PFSK-1 (cell line): Measurements from ENCODE around the gene PREP.

Experiments used
- FOXP2 ChIP-seq: optimal IDR thresholded peaks from 2 replicates; pipeline ENCODE3; 2011; ENCODE audit warnings: borderline replicate concordance, control low read depth, inconsistent platforms; ENCODE audit not compliant: insufficient read depth; ENCODE audit errors: extremely low read length, extremely low read depth
- POLR2AphosphoS5 ChIP-seq: IDR thresholded peaks from 2 replicates; pipeline ENCODE4 v1.6.1; 2012; ENCODE audit warnings: low read depth, mild to moderate bottlenecking, control low read depth, low read length, moderate library complexity
- SIN3A ChIP-seq: IDR thresholded peaks from 2 replicates; pipeline ENCODE4 v1.6.1; 2012; ENCODE audit warnings: mild to moderate bottlenecking, low read length, moderate library complexity, borderline replicate concordance; ENCODE audit not compliant: insufficient read depth
- TAF1 ChIP-seq: IDR thresholded peaks from 2 replicates; pipeline ENCODE4 v1.6.1; 2012; ENCODE audit warnings: low read length, control low read depth, borderline replicate concordance; ENCODE audit not compliant: insufficient read depth
- TF ChIP-seq, protein P1 (sequence below), 2 experiments: IDR thresholded peaks; 2 replicates each; pipeline versions ENCODE4 v1.6.1 to v1.8.0; 2011 to 2012; ENCODE audit warnings: low read depth in 2 of 2, low read length in 2 of 2, control low read depth in 1 of 2, inconsistent platforms in 1 of 2, mild to moderate bottlenecking in 1 of 2, moderate library complexity in 1 of 2; ENCODE audit not compliant: insufficient read depth in 1 of 2

Gene PREP

DNA sequence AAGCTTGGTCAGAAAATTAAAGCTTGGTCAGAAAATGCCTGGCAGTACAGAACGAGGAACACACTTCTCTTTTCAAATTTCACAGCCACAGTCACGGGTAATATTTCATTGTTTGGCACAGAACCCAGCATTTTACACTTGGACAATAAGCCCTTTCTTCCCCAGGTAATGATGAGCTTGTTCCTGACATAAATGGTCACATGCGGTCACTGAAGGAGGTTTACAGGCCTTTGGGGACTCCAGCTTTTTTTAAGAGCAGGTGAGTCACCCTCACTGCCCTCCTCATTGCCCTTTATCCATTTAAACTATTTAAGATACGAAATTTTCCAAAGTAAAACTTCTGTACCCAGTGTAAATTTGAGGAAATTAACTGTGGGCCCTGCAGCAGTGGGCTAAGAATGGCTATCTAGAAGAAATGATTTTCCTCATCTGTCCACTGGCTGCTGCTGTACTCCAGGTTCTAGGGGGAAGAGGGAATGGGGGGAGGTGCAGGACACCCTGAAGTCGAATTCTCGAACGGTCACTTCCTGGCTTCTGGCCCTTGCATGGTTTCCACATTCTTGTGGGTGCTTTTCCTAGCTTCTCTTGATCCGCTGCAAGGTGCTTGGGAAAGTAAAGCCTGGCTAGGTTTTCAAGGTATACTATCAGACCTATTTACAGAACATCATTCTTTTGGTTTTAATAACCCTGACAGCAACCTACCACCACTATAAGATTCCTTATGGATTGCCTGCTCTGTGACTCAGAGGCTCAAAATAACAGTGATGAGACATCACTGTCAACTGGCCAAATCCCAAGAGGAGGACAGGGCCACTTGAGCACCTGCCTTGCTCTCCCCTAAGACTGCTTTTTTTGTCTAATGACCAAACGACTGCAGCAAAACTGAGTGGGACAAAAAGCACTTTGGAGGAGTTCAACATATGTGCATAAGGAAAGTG, 75.8 kb downstream of the PREP start:
- TF ChIP-seq FOXP2 (no peak), POLR2AphosphoS5 (no peak), TAF1 (no peak), SIN3A (no peak)
- TF ChIP-seq, protein P1, sequence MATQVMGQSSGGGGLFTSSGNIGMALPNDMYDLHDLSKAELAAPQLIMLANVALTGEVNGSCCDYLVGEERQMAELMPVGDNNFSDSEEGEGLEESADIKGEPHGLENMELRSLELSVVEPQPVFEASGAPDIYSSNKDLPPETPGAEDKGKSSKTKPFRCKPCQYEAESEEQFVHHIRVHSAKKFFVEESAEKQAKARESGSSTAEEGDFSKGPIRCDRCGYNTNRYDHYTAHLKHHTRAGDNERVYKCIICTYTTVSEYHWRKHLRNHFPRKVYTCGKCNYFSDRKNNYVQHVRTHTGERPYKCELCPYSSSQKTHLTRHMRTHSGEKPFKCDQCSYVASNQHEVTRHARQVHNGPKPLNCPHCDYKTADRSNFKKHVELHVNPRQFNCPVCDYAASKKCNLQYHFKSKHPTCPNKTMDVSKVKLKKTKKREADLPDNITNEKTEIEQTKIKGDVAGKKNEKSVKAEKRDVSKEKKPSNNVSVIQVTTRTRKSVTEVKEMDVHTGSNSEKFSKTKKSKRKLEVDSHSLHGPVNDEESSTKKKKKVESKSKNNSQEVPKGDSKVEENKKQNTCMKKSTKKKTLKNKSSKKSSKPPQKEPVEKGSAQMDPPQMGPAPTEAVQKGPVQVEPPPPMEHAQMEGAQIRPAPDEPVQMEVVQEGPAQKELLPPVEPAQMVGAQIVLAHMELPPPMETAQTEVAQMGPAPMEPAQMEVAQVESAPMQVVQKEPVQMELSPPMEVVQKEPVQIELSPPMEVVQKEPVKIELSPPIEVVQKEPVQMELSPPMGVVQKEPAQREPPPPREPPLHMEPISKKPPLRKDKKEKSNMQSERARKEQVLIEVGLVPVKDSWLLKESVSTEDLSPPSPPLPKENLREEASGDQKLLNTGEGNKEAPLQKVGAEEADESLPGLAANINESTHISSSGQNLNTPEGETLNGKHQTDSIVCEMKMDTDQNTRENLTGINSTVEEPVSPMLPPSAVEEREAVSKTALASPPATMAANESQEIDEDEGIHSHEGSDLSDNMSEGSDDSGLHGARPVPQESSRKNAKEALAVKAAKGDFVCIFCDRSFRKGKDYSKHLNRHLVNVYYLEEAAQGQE (IDR thresholded peaks at IDR 0.05; ENCODE audit: insufficient read depth in 1 of 2, low read depth in 2 of 2, low read length in 2 of 2), result no peak

DNA sequence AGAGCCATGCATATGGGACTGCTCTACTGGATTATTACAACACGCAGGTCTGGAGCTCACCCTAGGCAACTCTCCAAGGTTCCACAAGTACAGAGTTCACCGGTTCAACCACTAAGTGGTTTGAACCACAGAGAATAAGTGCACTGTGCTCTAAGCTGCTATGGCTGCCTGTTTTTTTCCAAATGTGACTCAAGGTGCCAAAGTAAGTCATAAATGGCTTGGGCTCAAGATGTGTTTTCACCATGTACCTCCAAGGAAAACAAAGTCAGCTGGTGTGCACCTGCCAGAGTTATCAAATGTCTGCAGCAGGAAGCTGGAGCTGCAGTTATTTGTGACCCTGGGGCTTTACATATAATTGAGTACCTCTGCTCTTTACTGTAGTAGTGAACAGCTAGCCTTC, 76.7 kb downstream of the PREP start:
- TF ChIP-seq POLR2AphosphoS5 (no peak), TAF1 (no peak)

DNA sequence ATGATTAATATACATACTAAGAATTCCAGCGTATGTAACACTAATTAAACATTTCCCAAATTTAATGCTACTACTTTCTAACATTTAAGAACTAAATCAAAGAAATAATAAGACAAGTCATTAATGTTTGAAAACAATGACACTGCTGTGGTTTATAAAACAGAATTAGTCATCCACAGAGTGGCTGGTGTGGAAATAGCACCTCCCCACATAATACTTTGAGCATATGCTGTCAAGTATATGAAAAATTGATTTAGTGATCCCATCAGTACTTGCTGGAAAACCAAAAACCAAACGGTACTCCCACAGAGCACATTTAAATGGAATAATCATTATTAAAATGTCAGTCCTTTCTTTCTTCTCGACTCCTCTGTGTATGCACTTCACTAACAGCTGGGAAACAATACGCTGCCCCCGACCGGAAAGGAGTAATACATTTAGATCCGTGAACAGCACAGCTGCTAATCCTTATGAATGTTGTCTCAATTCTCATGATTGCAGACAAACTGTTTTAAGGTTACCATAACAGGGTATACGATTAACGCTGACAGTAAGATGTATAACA, 78.4 kb downstream of the PREP start:
- TF ChIP-seq POLR2AphosphoS5, result no peak
- TF ChIP-seq FOXP2, result no peak
- no peak for TF ChIP-seq TAF1
- no peak for TF ChIP-seq SIN3A
- TF ChIP-seq, protein P1 (IDR thresholded peaks at IDR 0.05; ENCODE audit: insufficient read depth in 1 of 2, low read depth in 2 of 2, low read length in 2 of 2), result no peak

DNA sequence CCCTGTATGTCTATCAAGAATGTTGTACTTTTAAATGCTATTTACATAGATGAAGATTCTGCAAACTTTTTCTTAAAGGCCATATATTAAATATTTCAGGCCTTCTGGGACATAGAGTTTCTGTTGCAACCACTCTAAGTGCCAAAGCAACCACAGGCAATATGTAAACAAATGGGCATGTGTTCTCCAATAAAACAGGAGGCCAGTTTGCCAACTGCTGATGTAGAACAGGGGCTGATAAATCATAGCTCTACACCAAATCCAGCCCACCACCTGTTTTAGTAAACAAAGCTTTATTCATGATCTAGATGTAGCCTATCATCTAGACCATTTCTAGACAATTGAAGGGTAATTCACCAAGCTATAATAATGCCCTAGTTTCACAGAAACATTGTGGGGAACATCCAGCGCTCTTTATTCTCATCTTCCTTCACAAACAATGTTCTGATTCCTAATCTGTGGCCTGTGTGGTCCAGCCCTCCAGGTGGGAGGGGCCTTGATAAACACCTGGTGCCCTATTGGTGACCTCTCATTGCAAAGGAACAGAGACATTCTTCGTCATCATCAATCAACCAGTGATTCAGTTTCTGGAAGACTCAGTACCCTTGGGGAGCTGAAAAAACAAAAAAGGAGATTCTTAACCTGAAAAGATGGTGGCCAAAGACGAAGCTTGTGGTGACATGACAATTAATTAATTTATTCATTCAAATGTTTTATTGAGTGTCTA, 80.2 kb downstream of the PREP start:
- TF ChIP-seq, protein P1 (IDR thresholded peaks at IDR 0.05; ENCODE audit: insufficient read depth in 1 of 2, low read depth in 2 of 2, low read length in 2 of 2), result no peak
- no peak for TF ChIP-seq SIN3A
- TF ChIP-seq POLR2AphosphoS5, result no peak
- no peak for TF ChIP-seq FOXP2
- TF ChIP-seq TAF1, result no peak

DNA sequence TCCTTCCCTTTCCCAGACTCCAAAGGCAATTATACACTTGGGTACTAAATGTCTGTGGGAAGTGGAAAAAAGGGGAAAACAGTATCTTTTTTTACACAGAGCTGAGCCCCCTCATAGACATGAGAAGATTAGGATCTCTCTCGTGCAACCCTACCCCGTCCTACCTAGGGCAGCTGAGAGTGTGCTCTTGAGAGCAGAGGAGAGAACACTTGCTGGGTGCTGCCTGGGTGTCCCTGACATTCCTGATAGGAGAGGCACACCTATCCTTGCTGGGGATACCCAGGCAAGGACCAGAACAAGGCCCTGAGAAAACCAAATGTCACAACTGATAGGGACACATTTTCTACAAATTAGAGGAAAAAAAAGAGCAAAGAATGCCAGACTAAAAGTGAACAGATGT, 81.2 kb downstream of the PREP start:
- TF ChIP-seq, protein P1 (IDR thresholded peaks at IDR 0.05; ENCODE audit: insufficient read depth in 1 of 2, low read depth in 2 of 2, low read length in 2 of 2), result no peak
- TF ChIP-seq SIN3A, result no peak
- no peak for TF ChIP-seq TAF1
- TF ChIP-seq FOXP2, result no peak
- TF ChIP-seq POLR2AphosphoS5, result no peak
